Karpas-422 (cell line): ENCODE data around the gene PCDHB2. TPM values are rescaled to one million over a fixed set of nuclear protein-coding genes. Genes with fewer than 3 reads are reported as not detected.
"Not testable (repeated sequence)": the region's sequence is repeated elsewhere in the genome, so short reads cannot be mapped to it uniquely, and the experiment has no call there.

Experiments
- DNase-seq: peaks from one replicate; pipeline ENCODE4 v3.0.0-alpha.2; 2015
- H2AFZ ChIP-seq: fragments of 200-600 bp; sonication (generic); 2 replicates; pipeline ENCODE4 v1.6.1; 2014; ENCODE audit warnings: antibody characterized with exemption, low read length, mixed read lengths
- H3K27ac ChIP-seq: fragments of 200-600 bp; sonication (generic); 2 replicates; pipeline ENCODE4 v1.5.1; 2014; ENCODE audit warnings: mild to moderate bottlenecking, low read length, moderate library complexity
- H3K27me3 ChIP-seq: fragments of 200-600 bp; sonication (generic); 2 replicates; pipeline ENCODE4 v1.6.1; 2014; ENCODE audit warnings: low read length, mixed read lengths
- H3K36me3 ChIP-seq: fragments of 200-600 bp; sonication (generic); 2 replicates; pipeline ENCODE4 v1.6.1; 2014; ENCODE audit warnings: low read length, mixed read lengths; ENCODE audit not compliant: insufficient read depth
- H3K4me1 ChIP-seq: fragments of 200-600 bp; sonication (generic); 2 replicates; pipeline ENCODE4 v1.6.1; 2014; ENCODE audit warnings: mild to moderate bottlenecking, low read length, mixed read lengths
- H3K4me2 ChIP-seq: fragments of 200-600 bp; sonication (generic); 2 replicates; pipeline ENCODE4 v1.6.1; 2014; ENCODE audit warnings: low read length, low read depth, mild to moderate bottlenecking; ENCODE audit not compliant: poor library complexity, severe bottlenecking
- H3K4me3 ChIP-seq: fragments of 200-600 bp; sonication (generic); 2 replicates; pipeline ENCODE4 v1.5.1; 2014; ENCODE audit warnings: mild to moderate bottlenecking, antibody characterized with exemption, low read length, mixed read lengths
- H3K79me2 ChIP-seq: fragments of 200-600 bp; sonication (generic); 2 replicates; pipeline ENCODE4 v1.6.1; 2014; ENCODE audit warnings: mild to moderate bottlenecking, low read length, mixed read lengths
- H3K9ac ChIP-seq: fragments of 200-600 bp; sonication (generic); 2 replicates; pipeline ENCODE4 v1.6.0; 2014; ENCODE audit warnings: low read length
- H3K9me2 ChIP-seq: fragments of 200-600 bp; sonication (generic), shearing (Covaris generic); replicated peaks from 2 replicates; pipeline ENCODE4 v1.6.0; 2014; ENCODE audit warnings: mild to moderate bottlenecking, low read length, moderate library complexity; ENCODE audit not compliant: insufficient read depth
- H3K9me3 ChIP-seq: fragments of 300-700, 200-600 bp; sonication (generic); 2 replicates; pipeline ENCODE4 v1.6.1; 2014; ENCODE audit warnings: low read length, mixed read lengths
- H4K20me1 ChIP-seq: fragments of 200-600 bp; sonication (generic); 2 replicates; pipeline ENCODE4 v1.6.1; 2014; ENCODE audit warnings: mild to moderate bottlenecking, antibody characterized with exemption, low read length, low read depth; ENCODE audit not compliant: insufficient read depth
- total RNA-seq: library from RNA; depleted of rRNA; stranded (reverse); fragments of >200 nt; shearing (Covaris generic); gene quantifications from 2 replicates; pipeline ENCODE4 v1.2.3, GENCODE V29; 2014; ENCODE audit warnings: low replicate concordance

The PCDHB2 gene
- total RNA-seq, 1 experiment from 2014 or later, result not detected

DNA sequence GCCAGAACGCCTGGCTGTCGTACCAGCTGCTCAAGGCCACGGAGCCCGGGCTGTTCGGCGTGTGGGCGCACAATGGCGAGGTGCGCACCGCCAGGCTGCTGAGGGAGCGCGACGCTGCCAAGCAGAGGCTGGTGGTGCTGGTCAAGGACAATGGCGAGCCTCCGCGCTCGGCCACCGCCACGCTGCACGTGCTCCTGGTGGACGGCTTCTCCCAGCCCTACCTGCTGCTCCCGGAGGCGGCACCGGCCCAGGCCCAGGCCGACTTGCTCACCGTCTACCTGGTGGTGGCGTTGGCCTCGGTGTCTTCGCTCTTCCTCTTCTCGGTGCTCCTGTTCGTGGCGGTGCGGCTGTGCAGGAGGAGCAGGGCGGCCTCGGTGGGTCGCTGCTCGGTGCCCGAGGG, 2.2 kb downstream of the PCDHB2 start:
- H3K79me2 ChIP-seq, H3K9me3 ChIP-seq, H3K9me2 ChIP-seq, H3K27ac ChIP-seq, H3K4me3 ChIP-seq, H3K27me3 ChIP-seq, H3K9ac ChIP-seq, H2AFZ ChIP-seq, DNase-seq, H3K4me2 ChIP-seq, H4K20me1 ChIP-seq, H3K36me3 ChIP-seq, H3K4me1 ChIP-seq: not testable (repeated sequence)

DNA sequence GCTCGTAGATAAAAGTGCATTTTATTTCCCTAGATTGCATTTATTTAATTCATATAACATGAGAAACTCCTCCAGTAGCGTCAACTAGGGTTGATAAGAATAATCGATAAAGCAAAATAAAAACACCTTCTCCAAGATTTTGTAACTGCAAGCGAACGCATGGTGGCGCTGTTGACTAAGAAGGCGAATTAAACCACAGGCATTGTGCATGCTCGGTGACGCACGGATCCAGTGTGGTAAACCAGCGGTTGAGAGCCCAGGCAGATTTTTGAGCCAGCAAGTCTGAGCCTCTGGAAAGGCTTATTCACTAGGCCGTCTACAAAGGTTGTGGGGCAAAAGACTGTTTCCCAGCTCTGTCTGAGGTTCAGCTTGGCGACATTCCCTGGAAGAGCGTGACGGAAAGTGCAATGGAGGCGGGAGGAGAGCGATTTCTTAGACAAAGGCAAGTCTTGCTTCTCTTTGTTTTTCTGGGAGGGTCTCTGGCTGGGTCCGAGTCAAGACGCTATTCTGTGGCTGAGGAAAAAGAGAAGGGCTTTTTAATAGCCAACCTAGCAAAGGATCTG, 5.9 kb downstream of the PCDHB2 start, which contains the start of gene PCDHB3:
Gene PCDHB3, plus strand, starts transcription at position 231 of the 563 bp plus-strand sequence. Its CDS starts 177 bp downstream, at position 408.
- no peak within 1 kb of the TSS for H3K4me3 ChIP-seq
- H3K9me3 ChIP-seq, result no peaks in the 10 kb centered on the region
- H3K9ac ChIP-seq, result no peak within 1 kb of the TSS
- H4K20me1 ChIP-seq, result no peaks in the 10 kb centered on the region
- H3K27ac ChIP-seq, result no peak within 1 kb of the TSS
- no peaks in the 10 kb centered on the region for H3K79me2 ChIP-seq
- DNase-seq, result peak; percentile 80
- H3K36me3 ChIP-seq, result no peaks in the 10 kb centered on the region
- H3K9me2 ChIP-seq, result no peaks in the 10 kb centered on the region
- H3K4me2 ChIP-seq, result no peak within 1 kb of the TSS
- no peak within 1 kb of the TSS for H2AFZ ChIP-seq
- no peaks in the 10 kb centered on the region for H3K4me1 ChIP-seq
- H3K27me3 ChIP-seq, result no peaks in the 10 kb centered on the region

DNA sequence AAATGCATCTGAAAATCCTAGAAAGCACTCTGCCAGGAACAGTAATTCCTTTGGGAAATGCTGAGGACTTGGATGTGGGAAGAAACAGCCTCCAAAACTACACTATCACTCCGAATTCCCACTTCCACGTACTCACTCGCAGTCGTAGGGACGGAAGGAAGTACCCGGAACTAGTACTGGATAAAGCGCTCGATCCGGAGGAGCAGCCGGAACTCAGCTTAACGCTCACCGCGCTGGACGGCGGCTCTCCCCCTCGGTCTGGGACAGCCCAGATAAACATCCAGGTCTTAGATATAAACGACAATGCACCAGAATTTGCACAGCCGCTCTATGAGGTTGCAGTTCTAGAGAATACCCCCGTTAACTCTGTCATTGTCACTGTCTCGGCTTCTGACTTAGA, 6.6 kb downstream of the PCDHB2 start:
- Histone ChIP-seq H3K79me2 (no peaks in the 10 kb centered on the region), H3K9ac (no peak overlapping the region), H2AFZ (no peak overlapping the region), H3K4me2 (no peak overlapping the region), H3K36me3 (no peaks in the 10 kb centered on the region), H3K9me3 (no peaks in the 10 kb centered on the region), H3K4me1 (no peaks in the 10 kb centered on the region), H3K4me3 (no peak overlapping the region), H4K20me1 (no peaks in the 10 kb centered on the region), H3K9me2 (no peaks in the 10 kb centered on the region), H3K27ac (no peak overlapping the region), H3K27me3 (no peaks in the 10 kb centered on the region)
- no peak for DNase-seq

DNA sequence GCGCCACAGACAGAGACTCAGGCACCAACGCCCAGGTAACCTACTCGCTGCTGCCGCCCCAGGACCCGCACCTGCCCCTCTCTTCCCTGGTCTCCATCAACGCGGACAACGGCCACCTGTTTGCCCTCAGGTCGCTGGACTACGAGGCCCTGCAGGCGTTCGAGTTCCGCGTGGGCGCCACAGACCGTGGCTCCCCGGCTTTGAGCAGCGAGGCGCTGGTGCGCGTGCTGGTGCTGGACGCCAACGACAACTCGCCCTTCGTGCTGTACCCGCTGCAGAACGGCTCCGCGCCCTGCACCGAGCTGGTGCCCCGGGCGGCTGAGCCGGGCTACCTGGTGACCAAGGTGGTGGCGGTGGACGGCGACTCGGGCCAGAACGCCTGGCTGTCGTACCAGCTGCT, 7.7 kb downstream of the PCDHB2 start:
- H3K9me3 ChIP-seq, H3K4me3 ChIP-seq, H3K4me1 ChIP-seq, DNase-seq, H3K27me3 ChIP-seq, H3K9ac ChIP-seq, H3K9me2 ChIP-seq, H3K36me3 ChIP-seq, H4K20me1 ChIP-seq, H3K79me2 ChIP-seq, H3K4me2 ChIP-seq, H2AFZ ChIP-seq, H3K27ac ChIP-seq: not testable (repeated sequence)

DNA sequence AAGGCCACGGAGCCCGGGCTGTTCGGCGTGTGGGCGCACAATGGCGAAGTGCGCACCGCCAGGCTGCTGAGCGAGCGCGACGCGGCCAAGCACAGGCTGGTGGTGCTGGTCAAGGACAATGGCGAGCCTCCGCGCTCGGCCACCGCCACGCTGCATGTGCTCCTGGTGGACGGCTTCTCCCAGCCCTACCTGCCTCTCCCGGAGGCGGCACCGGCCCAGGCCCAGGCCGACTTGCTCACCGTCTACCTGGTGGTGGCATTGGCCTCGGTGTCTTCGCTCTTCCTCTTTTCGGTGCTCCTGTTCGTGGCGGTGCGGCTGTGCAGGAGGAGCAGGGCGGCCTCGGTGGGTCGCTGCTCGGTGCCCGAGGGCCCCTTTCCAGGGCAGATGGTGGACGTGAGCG, 8.1 kb downstream of the PCDHB2 start:
- not testable (repeated sequence) for H4K20me1 ChIP-seq, H3K27ac ChIP-seq, H3K9ac ChIP-seq, H3K27me3 ChIP-seq, H3K9me3 ChIP-seq, DNase-seq, H3K79me2 ChIP-seq, H3K4me1 ChIP-seq, H3K4me2 ChIP-seq, H2AFZ ChIP-seq, H3K9me2 ChIP-seq, H3K36me3 ChIP-seq, H3K4me3 ChIP-seq

DNA sequence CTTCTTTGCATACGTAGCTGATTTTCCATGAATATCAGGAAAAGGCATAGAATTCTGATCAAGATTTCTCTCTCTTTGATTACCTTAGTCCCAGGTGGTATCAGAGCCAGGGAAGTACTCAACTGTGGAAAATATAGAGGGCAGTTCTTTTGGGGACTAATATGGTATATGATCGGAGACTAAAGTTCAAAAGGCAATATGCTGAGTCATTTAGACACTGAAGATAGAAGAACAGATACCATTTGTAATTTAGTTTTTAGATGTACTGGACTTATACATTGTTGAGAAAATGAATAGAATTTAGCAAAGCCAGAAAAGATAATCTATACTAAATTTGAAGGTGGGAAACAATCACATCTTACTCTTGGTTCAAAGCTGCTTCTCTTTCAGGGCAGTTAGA, 10.9 kb downstream of the PCDHB2 start:
- Histone ChIP-seq H3K4me3 (no peak overlapping the region), H3K36me3 (no peaks in the 10 kb centered on the region), H3K9me2 (no peaks in the 10 kb centered on the region), H3K27me3 (no peaks in the 10 kb centered on the region), H3K4me2 (no peak overlapping the region), H4K20me1 (no peaks in the 10 kb centered on the region), H3K9ac (no peak overlapping the region), H3K79me2 (no peaks in the 10 kb centered on the region), H3K27ac (no peak overlapping the region), H3K9me3 (no peaks in the 10 kb centered on the region), H3K4me1 (no peaks in the 10 kb centered on the region), H2AFZ (no peak overlapping the region)
- DNase-seq, result no peak

DNA sequence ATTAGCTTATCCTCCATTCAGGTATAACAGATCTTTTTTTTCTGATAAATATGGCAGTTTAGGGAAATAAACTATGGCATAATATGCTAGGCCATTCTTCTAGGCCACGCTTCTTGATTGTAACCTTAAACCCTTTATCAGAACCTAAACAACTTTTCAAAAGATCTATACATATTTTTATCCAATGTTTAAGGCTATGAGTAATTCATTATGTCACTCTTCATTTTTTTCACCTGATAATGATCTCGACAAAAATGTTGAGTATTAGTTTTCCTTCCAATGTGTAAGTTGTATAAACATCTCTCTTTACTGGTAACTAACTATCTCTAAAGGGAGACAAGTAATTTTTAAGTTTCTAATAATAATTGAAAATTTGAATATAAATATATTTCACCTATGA, 24.8 kb downstream of the PCDHB2 start:
- H3K79me2 ChIP-seq, result no peaks in the 10 kb centered on the region

DNA sequence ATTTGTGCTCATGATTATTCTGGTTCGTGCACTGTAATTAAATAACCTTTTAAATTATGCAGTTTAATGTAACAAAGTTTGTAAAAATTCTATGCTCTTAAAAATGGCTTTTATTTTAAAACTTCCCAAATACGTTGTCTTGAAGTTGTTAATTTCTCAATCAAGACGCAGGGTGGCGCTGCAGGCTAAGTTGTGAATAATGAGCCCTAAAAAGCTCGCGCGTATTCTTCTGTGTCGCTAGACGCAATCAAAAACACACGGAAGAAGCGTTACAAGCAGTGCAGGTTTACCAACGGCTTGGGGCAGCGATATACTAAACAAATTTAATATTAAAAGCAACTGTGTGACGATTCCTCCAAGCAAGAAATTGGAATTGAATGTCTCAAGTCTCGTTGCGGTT, 27.1 kb downstream of the PCDHB2 start, which contains the start of gene PCDHB4:
Gene PCDHB4, plus strand, starts transcription at position 256 of the 400 bp plus-strand sequence. CDS start 181 bp downstream, outside the sequence.
- no peaks in the 10 kb centered on the region for H3K79me2 ChIP-seq
- no peaks in the 10 kb centered on the region for H3K27me3 ChIP-seq
- H3K4me1 ChIP-seq, result no peaks in the 10 kb centered on the region
- no peak within 1 kb of the TSS for H3K9ac ChIP-seq
- no peak for DNase-seq
- no peaks in the 10 kb centered on the region; the same call in 1 of the 2 replicates for H3K9me3 ChIP-seq
- no peaks in the 10 kb centered on the region for H3K36me3 ChIP-seq
- no peak within 1 kb of the TSS for H2AFZ ChIP-seq
- no peaks in the 10 kb centered on the region for H3K9me2 ChIP-seq
- no peak within 1 kb of the TSS for H3K27ac ChIP-seq
- H4K20me1 ChIP-seq, result no peaks in the 10 kb centered on the region
- H3K4me2 ChIP-seq, result no peak within 1 kb of the TSS
- no peak within 1 kb of the TSS for H3K4me3 ChIP-seq

More for the DNA sequence above, 24.8 kb downstream of the PCDHB2 start:
- DNase-seq, result no peak
- no peak overlapping the region for H3K4me2 ChIP-seq
- H3K9me3 ChIP-seq, result no peaks in the 10 kb centered on the region; the same call in 1 of the 2 replicates
- no peaks in the 10 kb centered on the region for H3K36me3 ChIP-seq
- H4K20me1 ChIP-seq, result no peaks in the 10 kb centered on the region
- no peaks in the 10 kb centered on the region for H3K27me3 ChIP-seq
- H3K27ac ChIP-seq, result no peak overlapping the region
- H3K4me1 ChIP-seq, result no peaks in the 10 kb centered on the region
- no peak overlapping the region for H2AFZ ChIP-seq
- H3K9ac ChIP-seq, result no peak overlapping the region
- H3K4me3 ChIP-seq, result no peak overlapping the region
- H3K9me2 ChIP-seq, result no peaks in the 10 kb centered on the region; the same call in 1 of the 2 replicates
